ENCODE measurements around the gene RSPH1.

DNA sequence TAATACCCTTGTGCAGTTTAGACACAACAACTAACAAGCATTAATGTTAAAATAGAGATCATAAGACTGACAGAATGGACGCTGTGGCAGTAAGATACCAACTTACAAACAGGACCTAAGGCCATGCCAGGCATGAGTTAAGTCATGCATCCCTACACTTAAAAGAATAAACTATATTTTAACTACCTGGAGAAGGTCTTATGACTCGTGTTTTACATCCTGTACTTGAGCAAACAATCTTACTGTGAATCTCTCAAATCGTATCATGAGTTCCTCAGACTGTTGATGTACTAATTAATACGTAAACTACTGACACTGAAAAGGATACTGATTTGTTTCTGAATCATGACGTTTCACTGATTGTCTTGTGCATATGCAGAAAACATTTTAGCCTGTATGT, 2.0 kb upstream of the RSPH1 start:
- TF ChIP-seq EP300 (IDR thresholded peaks at IDR 0.05; ENCODE audit: borderline replicate concordance) (no peak), REST (IDR thresholded peaks at IDR 0.05; ENCODE audit: low read depth) (no peak), CEBPB (IDR thresholded peaks at IDR 0.05) (no peak), EGR1 (IDR thresholded peaks at IDR 0.05) (no peak), YY1 (IDR thresholded peaks at IDR 0.05; ENCODE audit: low read depth) (no peak), CREB1 (IDR thresholded peaks at IDR 0.05; ENCODE audit: low read depth) (no peak), TAF1 (IDR thresholded peaks at IDR 0.05; ENCODE audit: low read depth) (no peak), TCF12 (IDR thresholded peaks at IDR 0.05; ENCODE audit: low read depth) (no peak), ZBTB7A (IDR thresholded peaks at IDR 0.05; ENCODE audit: low read depth) (no peak), TEAD4 (IDR thresholded peaks at IDR 0.05) (no peak), RAD21 (IDR thresholded peaks at IDR 0.05; ENCODE audit: low read depth) (no peak), NFIC (IDR thresholded peaks at IDR 0.05) (no peak), MAX (IDR thresholded peaks at IDR 0.05) (no peak)
- TF ChIP-seq, protein P1, sequence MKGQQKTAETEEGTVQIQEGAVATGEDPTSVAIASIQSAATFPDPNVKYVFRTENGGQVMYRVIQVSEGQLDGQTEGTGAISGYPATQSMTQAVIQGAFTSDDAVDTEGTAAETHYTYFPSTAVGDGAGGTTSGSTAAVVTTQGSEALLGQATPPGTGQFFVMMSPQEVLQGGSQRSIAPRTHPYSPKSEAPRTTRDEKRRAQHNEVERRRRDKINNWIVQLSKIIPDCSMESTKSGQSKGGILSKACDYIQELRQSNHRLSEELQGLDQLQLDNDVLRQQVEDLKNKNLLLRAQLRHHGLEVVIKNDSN (IDR thresholded peaks at IDR 0.05): no peak
